HCT116 (cell line): ENCODE measurements around the gene LIPM. TPM values are rescaled to one million over a fixed set of nuclear protein-coding genes. Genes with fewer than 3 reads are reported as not detected.

Experiments used
- ATAC-seq: fragments of 200-7000 bp; cut with Tn5 transposase; 2 replicates; pipeline ENCODE4 v1.9.1; 2020; ENCODE audit warnings: mild to moderate bottlenecking, moderate library complexity
- BruUV-seq: library from RNA; stranded (reverse); fragments of 400-500 nt; replicated peaks from 2 replicates; lab custom pipeline; 2021; lab: Mats Ljungman, UMichigan
- CTCF ChIA-PET: fragments of 300-600 bp; sonication (Branson Sonifier 250); formaldehyde crosslinking; loops from one replicate; lab custom pipeline; 2021; ENCODE audit warnings: antibody characterized with exemption; lab: Charles Lee
- POLR2A ChIA-PET: fragments of 300-600, 350-600 bp; sonication (Branson Sonifier 250); formaldehyde crosslinking; loops from one replicate; lab custom pipeline; 2021; ENCODE audit warnings: antibody characterized with exemption; lab: Charles Lee
- RAD21 ChIA-PET, 2 experiments: fragments of 300-600 bp; sonication (Branson Sonifier 250); formaldehyde crosslinking; loops; one replicate each; lab custom pipeline; 2023; ENCODE audit warnings: low total read pairs in 2 of 2; ENCODE audit not compliant: uncharacterized antibody in 2 of 2, unreplicated experiment in 2 of 2, low non-redundant PET in 1 of 2; lab: Charles Lee
- DNase-seq: peaks from one replicate; pipeline ENCODE4 v3.0.0-alpha.2; 2010; ENCODE audit warnings: low read depth, low spot score
- H2AFZ ChIP-seq: fragments of 200-600 bp; shearing (Covaris generic), sonication (generic); 2 replicates; pipeline ENCODE4 v1.6.1; 2017; ENCODE audit warnings: low read depth, mixed run types, mixed read lengths, antibody characterized with exemption, low read length; ENCODE audit not compliant: poor library complexity, severe bottlenecking
- H3K27ac ChIP-seq: 2 replicates; pipeline ENCODE4 v1.5.1; 2012; ENCODE audit warnings: low read depth, low read length
- H3K27me3 ChIP-seq: fragments of 200-600 bp; sonication (generic); 2 replicates; pipeline ENCODE4 v1.6.1; 2016; ENCODE audit warnings: mixed run types, low read length, mixed read lengths; ENCODE audit not compliant: insufficient read depth
- H3K36me3 ChIP-seq, 2 experiments: fragments of 200-500 bp in 1 of 2; fragments of 200-600 bp in 1 of 2; sonication (Bioruptor generic) in 1 of 2; sonication (generic) in 1 of 2; 2 replicates each; pipeline versions ENCODE4 v1.5.1 to v1.6.1; 2014 to 2016; ENCODE audit warnings: low read length in 2 of 2, inconsistent platforms in 1 of 2, mixed read lengths in 1 of 2, mixed run types in 1 of 2; ENCODE audit not compliant: insufficient read depth in 2 of 2, control insufficient read depth in 1 of 2
- H3K4me1 ChIP-seq, 2 experiments: fragments of 200-600 bp in 1 of 2; sonication (generic) in 1 of 2; 2 replicates each; pipeline versions ENCODE4 v1.5.1 to v1.6.1; 2012 to 2017; ENCODE audit warnings: low read length in 2 of 2, inconsistent platforms in 1 of 2, mild to moderate bottlenecking in 1 of 2, mixed read lengths in 1 of 2, mixed run types in 1 of 2, moderate library complexity in 1 of 2; ENCODE audit not compliant: insufficient read depth in 2 of 2, control insufficient read depth in 1 of 2
- H3K4me2 ChIP-seq: fragments of 200-600 bp; sonication (generic); 2 replicates; pipeline ENCODE4 v1.6.1; 2017; ENCODE audit warnings: mixed run types, low read length, mixed read lengths
- H3K4me3 ChIP-seq, 2 experiments: fragments of 200-600 bp in 1 of 2; sonication (generic) in 1 of 2; replicated peaks in 1 of 2; 2 replicates each; pipeline ENCODE4 v1.5.1; 2011 to 2016; ENCODE audit warnings: low read length in 2 of 2, control low read depth in 1 of 2, low read depth in 1 of 2, mild to moderate bottlenecking in 1 of 2, mixed read lengths in 1 of 2, mixed run types in 1 of 2
- H3K79me2 ChIP-seq: fragments of 200-600 bp; sonication (generic); 2 replicates; pipeline ENCODE4 v1.6.1; 2017; ENCODE audit warnings: mild to moderate bottlenecking, mixed run types, low read length, moderate library complexity, mixed read lengths; ENCODE audit not compliant: insufficient read depth
- H3K9ac ChIP-seq: fragments of 200-600 bp; sonication (generic); 2 replicates; pipeline ENCODE4 v1.6.1; 2016; ENCODE audit warnings: low read length, mixed read lengths
- H3K9me2 ChIP-seq: fragments of 200-600 bp; sonication (generic), shearing (Covaris generic); 2 replicates; pipeline ENCODE4 v1.6.1; 2017; ENCODE audit warnings: mixed run types, mild to moderate bottlenecking, moderate library complexity; ENCODE audit not compliant: insufficient read depth
- H3K9me3 ChIP-seq, 2 experiments: fragments of 200-500 bp in 1 of 2; fragments of 200-600 bp in 1 of 2; sonication (Bioruptor generic) in 1 of 2; sonication (generic) in 1 of 2; 2 replicates each; pipeline ENCODE4 v1.6.1; 2014 to 2017; ENCODE audit warnings: low read length in 2 of 2, mixed read lengths in 2 of 2, inconsistent platforms in 1 of 2, low read depth in 1 of 2, mild to moderate bottlenecking in 1 of 2, mixed run types in 1 of 2, moderate library complexity in 1 of 2; ENCODE audit not compliant: control insufficient read depth in 1 of 2, insufficient read depth in 1 of 2
- H4K20me1 ChIP-seq: fragments of 200-600 bp; sonication (generic), shearing (Covaris generic); 2 replicates; pipeline ENCODE4 v1.6.1; 2017; ENCODE audit warnings: mixed run types, mild to moderate bottlenecking, moderate library complexity; ENCODE audit not compliant: insufficient read depth
- CBX3 ChIP-seq: IDR thresholded peaks from 2 replicates; pipeline ENCODE4 v1.6.1; 2012; ENCODE audit warnings: low read depth
- EGR1 ChIP-seq: IDR thresholded peaks from 2 replicates; pipeline ENCODE4 v1.6.1; 2012; ENCODE audit warnings: low read depth
- ELF1 ChIP-seq: IDR thresholded peaks from 2 replicates; pipeline ENCODE4 v1.6.1; 2012; ENCODE audit warnings: low read depth, borderline replicate concordance
- POLR2AphosphoS5 ChIP-seq: IDR thresholded peaks from 2 replicates; pipeline ENCODE4 v1.6.1; 2011; ENCODE audit warnings: mild to moderate bottlenecking, low read depth, low read length, moderate library complexity
- SIN3A ChIP-seq: IDR thresholded peaks from 2 replicates; pipeline ENCODE4 v1.6.1; 2012; ENCODE audit warnings: low read depth
- YY1 ChIP-seq: IDR thresholded peaks from 2 replicates; pipeline ENCODE4 v1.6.1; 2011; ENCODE audit warnings: low read length, low read depth, moderate library complexity, mild to moderate bottlenecking; ENCODE audit not compliant: insufficient replicate concordance; ENCODE audit errors: extremely low read depth
- ZFX ChIP-seq: fragments of 450-650 bp; IDR thresholded peaks from 2 replicates; pipeline ENCODE4 v1.6.1; 2017
- intact Hi-C: fragments of 100-400 bp; cut with micrococcal nuclease; formaldehyde crosslinking; loops from 2 replicates; pipeline ENCODE4 v1.10.0; 2022
- total RNA-seq: library from RNA; stranded (reverse); gene quantifications from one replicate; pipeline ENCODE4 v1.2.1, GENCODE V29; 2021; ENCODE audit not compliant: unreplicated experiment
- TF ChIP-seq, protein P1 (sequence below): IDR thresholded peaks from 2 replicates; pipeline ENCODE4 v1.6.1; 2012
- TF ChIP-seq, protein P2 (sequence below), 3 experiments: fragments of 200-600 bp in 1 of 3; sonication (generic) in 1 of 3; IDR thresholded peaks in 2 of 3; conservative IDR thresholded peaks in 1 of 3; 2 replicates each; pipeline ENCODE4 v1.5.1; 2012 to 2017; ENCODE audit warnings: low read depth in 2 of 3, low read length in 2 of 3, antibody characterized with exemption in 1 of 3, borderline replicate concordance in 1 of 3, control low read depth in 1 of 3, mild to moderate bottlenecking in 1 of 3, mixed read lengths in 1 of 3, mixed run types in 1 of 3, moderate library complexity in 1 of 3; ENCODE audit not compliant: insufficient read depth in 1 of 3
- TF ChIP-seq, protein P3 (sequence below): IDR thresholded peaks from 2 replicates; pipeline ENCODE4 v1.6.1; 2011; ENCODE audit warnings: mild to moderate bottlenecking, low read length, moderate library complexity; ENCODE audit not compliant: insufficient replicate concordance; ENCODE audit errors: extremely low read depth
- TF ChIP-seq, protein P4 (sequence below): IDR thresholded peaks from 2 replicates; pipeline ENCODE4 v1.6.1; 2012

The LIPM gene
- total RNA-seq, 1 experiment from 2014 or later, result not detected

DNA sequence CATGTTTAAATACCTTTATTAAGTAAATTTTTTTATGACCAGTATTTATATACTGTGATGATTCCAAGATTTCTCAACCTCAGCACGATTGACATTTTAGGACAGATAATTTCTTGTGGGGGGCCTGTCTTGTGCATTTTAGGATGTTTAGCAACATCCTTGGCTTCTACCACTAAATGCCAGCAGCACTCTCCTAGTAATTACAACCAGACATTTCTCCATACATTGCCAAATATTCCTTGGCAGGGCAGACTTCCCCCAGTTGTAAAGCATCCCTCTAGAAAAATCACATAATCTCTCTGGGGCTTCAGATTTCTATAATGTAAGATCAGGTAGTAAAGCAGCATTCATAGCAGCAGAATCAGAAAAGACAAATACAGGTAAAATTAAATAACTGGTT lies 7.8 kb upstream of the LIPM start:
- Histone ChIP-seq H3K27me3 (no peaks in the 10 kb centered on the region), H3K79me2 (no peaks in the 10 kb centered on the region), H3K27ac (no peak overlapping the region), H3K4me1 (peaks cover 6 to 10% of the 10 kb centered on the region in 2 experiments; a peak in 3 of 4 replicates), H3K9me2 (no peaks in the 10 kb centered on the region), H3K4me3 (no peak overlapping the region), H4K20me1 (no peaks in the 10 kb centered on the region), H3K4me2 (no peak overlapping the region), H3K36me3 (no peaks in the 10 kb centered on the region), H2AFZ (no peak overlapping the region), H3K9ac (no peak overlapping the region), H3K9me3 (no peaks in the 10 kb centered on the region)
- ATAC-seq (no peak), DNase-seq (no peak)
- RAD21 ChIA-PET, result no interaction called here
- intact Hi-C loops, result loop anchor here (5.0 kb wide), 2 partner anchors 107 to 227 kb away; no protein-coding TSS in a partner anchor
- no TSS peak for BruUV-seq
- CTCF ChIA-PET, result interaction anchor here (1.2 to 1.4 kb wide), 2 partner anchors 208 to 230 kb away, joined by 4 to 9 read pairs; no protein-coding TSS in a partner anchor
- TF ChIP-seq, protein P1, sequence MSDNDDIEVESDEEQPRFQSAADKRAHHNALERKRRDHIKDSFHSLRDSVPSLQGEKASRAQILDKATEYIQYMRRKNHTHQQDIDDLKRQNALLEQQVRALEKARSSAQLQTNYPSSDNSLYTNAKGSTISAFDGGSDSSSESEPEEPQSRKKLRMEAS, result no peak
- TF ChIP-seq, protein P2, sequence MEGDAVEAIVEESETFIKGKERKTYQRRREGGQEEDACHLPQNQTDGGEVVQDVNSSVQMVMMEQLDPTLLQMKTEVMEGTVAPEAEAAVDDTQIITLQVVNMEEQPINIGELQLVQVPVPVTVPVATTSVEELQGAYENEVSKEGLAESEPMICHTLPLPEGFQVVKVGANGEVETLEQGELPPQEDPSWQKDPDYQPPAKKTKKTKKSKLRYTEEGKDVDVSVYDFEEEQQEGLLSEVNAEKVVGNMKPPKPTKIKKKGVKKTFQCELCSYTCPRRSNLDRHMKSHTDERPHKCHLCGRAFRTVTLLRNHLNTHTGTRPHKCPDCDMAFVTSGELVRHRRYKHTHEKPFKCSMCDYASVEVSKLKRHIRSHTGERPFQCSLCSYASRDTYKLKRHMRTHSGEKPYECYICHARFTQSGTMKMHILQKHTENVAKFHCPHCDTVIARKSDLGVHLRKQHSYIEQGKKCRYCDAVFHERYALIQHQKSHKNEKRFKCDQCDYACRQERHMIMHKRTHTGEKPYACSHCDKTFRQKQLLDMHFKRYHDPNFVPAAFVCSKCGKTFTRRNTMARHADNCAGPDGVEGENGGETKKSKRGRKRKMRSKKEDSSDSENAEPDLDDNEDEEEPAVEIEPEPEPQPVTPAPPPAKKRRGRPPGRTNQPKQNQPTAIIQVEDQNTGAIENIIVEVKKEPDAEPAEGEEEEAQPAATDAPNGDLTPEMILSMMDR (IDR thresholded peaks at IDR 0.05 in 2 of 3, conservative IDR thresholded peaks at IDR 0.05 in 1 of 3; ENCODE audit: borderline replicate concordance in 1 of 3, insufficient read depth in 1 of 3, low read depth in 2 of 3, low read length in 2 of 3), result no peak
- TF ChIP-seq CBX3 (no peak), ELF1 (no peak), YY1 (no peak), ZFX (no peak), SIN3A (no peak), POLR2AphosphoS5 (no peak), EGR1 (no peak)
- TF ChIP-seq, protein P3, sequence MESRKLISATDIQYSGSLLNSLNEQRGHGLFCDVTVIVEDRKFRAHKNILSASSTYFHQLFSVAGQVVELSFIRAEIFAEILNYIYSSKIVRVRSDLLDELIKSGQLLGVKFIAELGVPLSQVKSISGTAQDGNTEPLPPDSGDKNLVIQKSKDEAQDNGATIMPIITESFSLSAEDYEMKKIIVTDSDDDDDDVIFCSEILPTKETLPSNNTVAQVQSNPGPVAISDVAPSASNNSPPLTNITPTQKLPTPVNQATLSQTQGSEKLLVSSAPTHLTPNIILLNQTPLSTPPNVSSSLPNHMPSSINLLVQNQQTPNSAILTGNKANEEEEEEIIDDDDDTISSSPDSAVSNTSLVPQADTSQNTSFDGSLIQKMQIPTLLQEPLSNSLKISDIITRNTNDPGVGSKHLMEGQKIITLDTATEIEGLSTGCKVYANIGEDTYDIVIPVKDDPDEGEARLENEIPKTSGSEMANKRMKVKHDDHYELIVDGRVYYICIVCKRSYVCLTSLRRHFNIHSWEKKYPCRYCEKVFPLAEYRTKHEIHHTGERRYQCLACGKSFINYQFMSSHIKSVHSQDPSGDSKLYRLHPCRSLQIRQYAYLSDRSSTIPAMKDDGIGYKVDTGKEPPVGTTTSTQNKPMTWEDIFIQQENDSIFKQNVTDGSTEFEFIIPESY, result no peak
- TF ChIP-seq, protein P4, sequence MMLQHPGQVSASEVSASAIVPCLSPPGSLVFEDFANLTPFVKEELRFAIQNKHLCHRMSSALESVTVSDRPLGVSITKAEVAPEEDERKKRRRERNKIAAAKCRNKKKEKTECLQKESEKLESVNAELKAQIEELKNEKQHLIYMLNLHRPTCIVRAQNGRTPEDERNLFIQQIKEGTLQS, result no peak
- POLR2A ChIA-PET, result no interaction called here
